Neuronal stem cell (in vitro differentiated cells): ENCODE measurements around the gene TTC38.
A peak's percentile ranks its signal among the peaks of the same experiment; 100 is the strongest.

Experiments
- DNase-seq: peaks from one replicate; pipeline ENCODE4 v3.0.0-alpha.2; 2013; ENCODE audit warnings: low spot score
- H2AFZ ChIP-seq: one replicate; pipeline ENCODE4 v1.6.1; 2013; ENCODE audit warnings: mild to moderate bottlenecking, low read length, inconsistent platforms
- H2AK5ac ChIP-seq: 2 replicates; pipeline ENCODE4 v1.6.1; 2013; ENCODE audit warnings: low read depth, mild to moderate bottlenecking, inconsistent platforms, low read length, moderate library complexity, mixed read lengths
- H2BK120ac ChIP-seq: 2 replicates; pipeline ENCODE4 v1.6.1; 2013; ENCODE audit warnings: low read depth, mild to moderate bottlenecking, inconsistent platforms, low read length, moderate library complexity, mixed read lengths
- H2BK12ac ChIP-seq: one replicate; pipeline ENCODE4 v1.6.1; 2013; ENCODE audit warnings: low read length, inconsistent platforms
- H2BK15ac ChIP-seq: 2 replicates; pipeline ENCODE4 v1.6.1; 2013; ENCODE audit warnings: mild to moderate bottlenecking, low read length, inconsistent platforms, mixed read lengths
- H2BK5ac ChIP-seq: one replicate; pipeline ENCODE4 v1.6.1; 2013; ENCODE audit warnings: inconsistent platforms, mild to moderate bottlenecking, low read length, moderate library complexity
- H3K14ac ChIP-seq: one replicate; pipeline ENCODE4 v1.6.1; 2013; ENCODE audit warnings: low read length, inconsistent platforms
- H3K18ac ChIP-seq: 2 replicates; pipeline ENCODE4 v1.6.1; 2013; ENCODE audit warnings: low read length, inconsistent platforms
- H3K23ac ChIP-seq: 2 replicates; pipeline ENCODE4 v1.6.1; 2013; ENCODE audit warnings: low read depth, mild to moderate bottlenecking, mixed read lengths, low read length, inconsistent platforms; ENCODE audit not compliant: poor library complexity
- H3K27ac ChIP-seq: replicated peaks from 3 replicates; pipeline ENCODE4 v1.5.1; 2013; ENCODE audit warnings: low read length, inconsistent platforms
- H3K27me3 ChIP-seq, 3 experiments: 2 replicates each; pipeline ENCODE4 v1.6.1; 2013; ENCODE audit warnings: low read length in 3 of 3, mild to moderate bottlenecking in 2 of 3, inconsistent platforms in 1 of 3, low read depth in 1 of 3, mixed read lengths in 1 of 3, moderate library complexity in 1 of 3; ENCODE audit not compliant: control insufficient read depth in 3 of 3, insufficient read depth in 3 of 3
- H3K36me3 ChIP-seq, 2 donors: replicated peaks in 1 of 2; 2 replicates each; pipeline ENCODE4 v1.6.1; 2013; ENCODE audit warnings: low read length in 2 of 2; ENCODE audit not compliant: control insufficient read depth in 2 of 2, insufficient read depth in 2 of 2
- H3K4ac ChIP-seq: 2 replicates; pipeline ENCODE4 v1.6.1; 2013; ENCODE audit warnings: inconsistent platforms, mild to moderate bottlenecking, low read length, moderate library complexity
- H3K4me1 ChIP-seq, 2 donors: 1 replicate in 1 of 2; 2 replicates in 1 of 2; pipeline ENCODE4 v1.6.1; 2013; ENCODE audit warnings: low read length in 2 of 2, low read depth in 1 of 2; ENCODE audit not compliant: control insufficient read depth in 2 of 2, insufficient read depth in 1 of 2
- H3K4me2 ChIP-seq: one replicate; pipeline ENCODE4 v1.6.1; 2013; ENCODE audit warnings: mild to moderate bottlenecking, low read length, inconsistent platforms; ENCODE audit not compliant: insufficient read depth, poor library complexity, severe bottlenecking
- H3K4me3 ChIP-seq, 2 donors: 2 replicates each; pipeline ENCODE4 v1.5.1; 2013; ENCODE audit warnings: low read length in 2 of 2, mild to moderate bottlenecking in 2 of 2, inconsistent platforms in 1 of 2, moderate library complexity in 1 of 2
- H3K79me1 ChIP-seq: one replicate; pipeline ENCODE4 v1.6.1; 2013; ENCODE audit warnings: low read depth, mild to moderate bottlenecking, inconsistent platforms, low read length, moderate library complexity
- H3K9ac ChIP-seq: one replicate; pipeline ENCODE4 v1.6.1; 2013; ENCODE audit warnings: mild to moderate bottlenecking, low read depth, low read length, inconsistent platforms; ENCODE audit not compliant: poor library complexity
- H3K9me3 ChIP-seq, 2 donors: replicated peaks in 1 of 2; 2 replicates each; pipeline versions ENCODE3 to v1.6.1; 2013; ENCODE audit warnings: low read length in 2 of 2, mild to moderate bottlenecking in 2 of 2, inconsistent platforms in 1 of 2, low read depth in 1 of 2, mixed read lengths in 1 of 2, moderate library complexity in 1 of 2; ENCODE audit not compliant: control insufficient read depth in 2 of 2, insufficient read depth in 1 of 2
- H4K8ac ChIP-seq: one replicate; pipeline ENCODE4 v1.6.1; 2013; ENCODE audit warnings: low read depth, mild to moderate bottlenecking, inconsistent platforms, low read length, moderate library complexity
- H4K91ac ChIP-seq: one replicate; pipeline ENCODE4 v1.6.1; 2013; ENCODE audit warnings: low read length, low read depth, mild to moderate bottlenecking, inconsistent platforms; ENCODE audit not compliant: poor library complexity
- WGBS, 2 donors: extraction: QIAGEN DNeasy Blood & Tissue Kit; methylation state at CpG; one replicate each; pipeline ENCODE4 v1.1.7; 2013; ENCODE audit warnings: missing lambda C conversion rate in 2 of 2, mixed read lengths in 1 of 2; ENCODE audit not compliant: insufficient read length in 2 of 2, insufficient replicate concordance in 1 of 2; ENCODE audit errors: extremely low coverage in 2 of 2; 5-methylcytosine and 5-hydroxymethylcytosine counted together

TTC38 gene

DNA sequence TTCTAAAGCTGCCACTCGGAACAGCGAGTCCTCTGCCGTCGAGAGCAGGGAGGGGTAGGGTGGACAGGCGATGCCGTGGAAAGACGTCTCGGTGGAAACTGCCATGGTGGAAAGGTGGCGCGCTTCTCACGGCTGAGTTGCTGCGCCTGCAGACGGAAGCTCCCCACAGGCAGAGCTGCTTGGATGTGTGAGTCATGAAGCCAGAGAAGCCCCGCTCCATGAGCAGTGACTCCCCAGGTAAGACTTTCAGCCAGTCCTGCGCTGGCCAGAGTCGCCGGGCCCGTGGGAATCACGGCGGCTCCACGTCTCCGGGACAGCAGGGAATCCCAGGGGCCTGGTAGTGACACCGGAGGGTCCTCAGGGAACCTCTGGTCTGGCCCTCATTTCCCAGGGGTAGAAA, 63.7 kb downstream of the TTC38 start:
- Histone ChIP-seq H3K9me3 (no peaks in the 10 kb centered on the region), H3K18ac (no peak overlapping the region), H3K27ac (no peak overlapping the region), H3K4ac (no peak overlapping the region), H2BK5ac (no peak overlapping the region), H3K23ac (peak overlapping the region; percentile 38), H3K27me3 (no peaks in the 10 kb centered on the region), H3K4me2 (no peak overlapping the region), H3K14ac (no peak overlapping the region), H3K9ac (peak overlapping the region; percentile 16), H2AFZ (no peak overlapping the region), H4K91ac (no peak overlapping the region), H3K4me3 (no peak overlapping the region), H2BK12ac (no peak overlapping the region), H2AK5ac (no peak overlapping the region), H2BK120ac (no peak overlapping the region), H2BK15ac (no peak overlapping the region), H4K8ac (no peak overlapping the region), H3K79me1 (peaks cover under 1% of the 10 kb centered on the region), H3K4me1 (peaks cover 1 to 2% of the 10 kb centered on the region in 2 donors), H3K36me3 (peaks cover 36 to 72% of the 10 kb centered on the region in 2 donors)
- WGBS, 2 donors = no CpG with 5 or more reads among the region's 23 CpGs
- no peak for DNase-seq

GRCh38 chr22:46335201-46336118, 67.7 kb downstream of the TTC38 start, which contains the start of gene TRMU:
Gene TRMU (plus strand): TSS chr22:46335714. CDS start chr22:46335765, 51 bp downstream.
- DNase-seq = peak; percentile 79
- H2BK120ac ChIP-seq = peak within 1 kb of the TSS; percentile 56
- H3K79me1 ChIP-seq = peaks cover 3% of the 10 kb centered on the region
- H2BK5ac ChIP-seq = peak within 1 kb of the TSS; percentile 71
- peaks cover 28 to 64% of the 10 kb centered on the region in 2 donors for H3K36me3 ChIP-seq
- H3K4me1 ChIP-seq = peaks cover 5 to 6% of the 10 kb centered on the region in 2 donors
- H3K23ac ChIP-seq = peak within 1 kb of the TSS; percentile 96
- H3K4ac ChIP-seq = no peak within 1 kb of the TSS
- peak within 1 kb of the TSS; percentile 98 for H2AFZ ChIP-seq
- peak within 1 kb of the TSS; percentile 81 for H3K4me2 ChIP-seq
- no peak within 1 kb of the TSS for H4K8ac ChIP-seq
- no peaks in the 10 kb centered on the region for H3K27me3 ChIP-seq
- H3K9me3 ChIP-seq = no peaks in the 10 kb centered on the region
- peak within 1 kb of the TSS; percentile 54 for H3K27ac ChIP-seq
- H4K91ac ChIP-seq = no peak within 1 kb of the TSS
- H2AK5ac ChIP-seq = peak within 1 kb of the TSS; percentile 78
- WGBS, 2 donors = no CpG with 5 or more reads among the region's 93 CpGs
- H2BK15ac ChIP-seq = peak within 1 kb of the TSS; percentile 72
- peak within 1 kb of the TSS; percentile 98 to 100 for H3K4me3 ChIP-seq
- H3K9ac ChIP-seq = peak within 1 kb of the TSS; percentile 99
- H3K18ac ChIP-seq = peak within 1 kb of the TSS; percentile 91
- peak within 1 kb of the TSS; percentile 94 for H3K14ac ChIP-seq
- H2BK12ac ChIP-seq = no peak within 1 kb of the TSS

DNA sequence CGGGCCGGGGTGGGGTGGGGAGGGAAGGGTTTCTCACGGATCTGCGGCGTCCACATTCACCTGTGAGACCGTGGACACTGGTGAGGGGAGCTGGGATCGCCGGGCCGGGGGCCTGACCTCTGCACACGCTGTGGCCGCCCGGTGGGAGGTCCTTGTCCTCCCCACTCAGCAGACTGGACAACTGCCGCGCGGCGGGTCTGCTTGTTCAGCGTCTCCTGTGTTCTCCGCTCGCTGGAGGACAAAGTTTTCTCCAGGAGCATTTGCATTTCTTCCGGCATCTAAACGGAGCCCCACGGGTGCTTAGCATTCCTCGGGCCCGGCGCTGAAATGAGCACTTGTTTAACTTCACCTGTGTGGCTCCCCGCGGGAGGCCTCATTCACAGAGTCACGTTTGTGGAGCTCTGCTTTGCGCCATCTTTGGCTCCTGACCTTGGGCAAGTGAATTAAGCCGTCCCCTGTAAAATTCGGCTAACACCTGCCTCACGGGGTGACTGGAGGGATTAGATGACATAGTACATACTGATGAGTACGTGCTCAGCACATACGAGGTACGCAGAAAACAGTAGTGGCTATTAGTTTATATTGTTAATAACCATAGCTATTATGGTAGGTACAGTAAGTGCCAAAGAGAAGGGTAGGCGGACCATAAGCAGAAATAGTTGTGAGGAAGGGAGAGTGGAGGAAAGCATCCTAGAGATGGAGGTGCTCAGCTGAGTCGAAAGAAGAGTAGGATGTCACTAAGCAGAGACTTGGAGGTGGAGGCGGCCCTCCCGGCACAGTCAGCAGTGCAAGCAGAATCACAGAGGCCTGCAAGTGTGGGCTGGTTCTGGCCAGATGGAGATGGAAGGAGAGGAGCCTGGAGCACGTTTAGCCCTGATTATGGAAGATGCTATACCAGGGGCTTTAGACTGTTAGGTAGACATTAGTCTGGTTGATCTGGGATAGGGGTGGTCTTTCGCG, 68.6 kb downstream of the TTC38 start:
- Histone ChIP-seq H3K18ac (peak overlapping the region; percentile 42), H3K23ac (peak overlapping the region; percentile 96), H3K79me1 (peaks cover 3% of the 10 kb centered on the region), H2BK120ac (no peak overlapping the region), H3K36me3 (peaks cover 24 to 61% of the 10 kb centered on the region in 2 donors), H2BK12ac (no peak overlapping the region), H3K4me1 (peaks cover 5 to 6% of the 10 kb centered on the region in 2 donors), H4K8ac (no peak overlapping the region), H2BK5ac (peak overlapping the region; percentile 54), H4K91ac (no peak overlapping the region), H3K9me3 (no peaks in the 10 kb centered on the region), H3K9ac (peak overlapping the region; percentile 99), H3K4ac (no peak overlapping the region), H2AK5ac (peak overlapping the region; percentile 78), H3K4me3 (peak overlapping the region; percentile 98 to 100), H2BK15ac (peak overlapping the region; percentile 72), H3K27ac (no peak overlapping the region), H3K14ac (peak overlapping the region; percentile 40), H3K4me2 (peak overlapping the region; percentile 81), H2AFZ (peak overlapping the region; percentile 98), H3K27me3 (no peaks in the 10 kb centered on the region)
- peak; percentile 4 for DNase-seq
- no CpG with 5 or more reads among the region's 42 CpGs for WGBS, 2 donors
